Endodermal cell (in vitro differentiated cells): Measurements from ENCODE around the gene PAN2. TPM values are rescaled to one million over a fixed set of nuclear protein-coding genes. Genes with fewer than 3 reads are reported as not detected.

Experiments
- DNase-seq: peaks from one replicate; pipeline ENCODE4 v3.0.0-alpha.2; 2017
- H3K27ac ChIP-seq: 2 replicates; pipeline ENCODE4 v1.5.1; 2013; ENCODE audit warnings: mild to moderate bottlenecking, low read depth, low read length, moderate library complexity
- H3K27me3 ChIP-seq: 2 replicates; pipeline ENCODE4 v1.6.1; 2013; ENCODE audit warnings: mild to moderate bottlenecking, low read length, moderate library complexity; ENCODE audit not compliant: insufficient read depth, control insufficient read depth, poor library complexity, severe bottlenecking
- H3K36me3 ChIP-seq: 2 replicates; pipeline ENCODE4 v1.7.0; 2013; ENCODE audit warnings: mild to moderate bottlenecking, low read length, moderate library complexity; ENCODE audit not compliant: control insufficient read depth, insufficient read depth
- H3K4me1 ChIP-seq: one replicate; pipeline ENCODE4 v1.7.0; 2013; ENCODE audit warnings: low read length; ENCODE audit not compliant: control insufficient read depth, insufficient read depth
- H3K4me3 ChIP-seq: 2 replicates; pipeline ENCODE4 v1.5.1; 2013; ENCODE audit warnings: mild to moderate bottlenecking, low read length, moderate library complexity
- H3K9ac ChIP-seq: 2 replicates; pipeline ENCODE4 v1.6.1; 2013; ENCODE audit warnings: mild to moderate bottlenecking, low read length, moderate library complexity; ENCODE audit not compliant: poor library complexity, severe bottlenecking; ENCODE audit errors: extremely low read depth
- H3K9me3 ChIP-seq: 2 replicates; pipeline ENCODE4 v1.6.1; 2013; ENCODE audit warnings: mild to moderate bottlenecking, low read length, moderate library complexity; ENCODE audit not compliant: control insufficient read depth
- H3K27ac Mint-ChIP-seq: 2 replicates; pipeline ENCODE4 v1.8.0; 2020; ENCODE audit warnings: mixed read lengths
- H3K27me3 Mint-ChIP-seq: 2 replicates; pipeline ENCODE4 v1.8.0; 2021; ENCODE audit warnings: mild to moderate bottlenecking, mixed read lengths; ENCODE audit not compliant: insufficient read depth
- H3K36me3 Mint-ChIP-seq: 2 replicates; pipeline ENCODE4 v1.8.0; 2020; ENCODE audit warnings: low read depth, mixed read lengths
- H3K4me1 Mint-ChIP-seq: 2 replicates; pipeline ENCODE4 v1.8.0; 2020; ENCODE audit warnings: mixed read lengths
- H3K4me3 Mint-ChIP-seq: 2 replicates; pipeline ENCODE4 v1.8.0; 2020; ENCODE audit warnings: mild to moderate bottlenecking, moderate library complexity, mixed read lengths
- H3K9me3 Mint-ChIP-seq: 2 replicates; pipeline ENCODE4 v1.8.0; 2020; ENCODE audit warnings: mild to moderate bottlenecking, mixed read lengths
- WGBS, 2 experiments: methylation state at CpG; one replicate each; pipeline versions ENCODE4 v1.1.5 to v1.1.7; 2013; ENCODE audit warnings: missing lambda C conversion rate in 2 of 2, mixed read lengths in 1 of 2; ENCODE audit not compliant: insufficient coverage in 1 of 2, insufficient read length in 1 of 2; 5-methylcytosine and 5-hydroxymethylcytosine counted together
- total RNA-seq, 2 donors: library from RNA; stranded (reverse); fragmentation: NEBNext Ultra II Directional in 1 of 2; extraction: Animal tissue kit (Norgen Biotek cat#: 25700) in 1 of 2; gene quantifications; 2 replicates in 1 of 2; 3 replicates in 1 of 2; pipeline ENCODE4 v1.2.1, GENCODE V29; 2021
- TF ChIP-seq, protein P1 (sequence below): fragments of 200-600 bp; sonication (generic); conservative IDR thresholded peaks from 2 replicates; pipeline ENCODE4 v1.5.0; 2021; ENCODE audit warnings: antibody characterized with exemption, mild to moderate bottlenecking

The PAN2 gene
- total RNA-seq, 2 donors from 2014 or later = 66.5 to 90.3 TPM

DNA sequence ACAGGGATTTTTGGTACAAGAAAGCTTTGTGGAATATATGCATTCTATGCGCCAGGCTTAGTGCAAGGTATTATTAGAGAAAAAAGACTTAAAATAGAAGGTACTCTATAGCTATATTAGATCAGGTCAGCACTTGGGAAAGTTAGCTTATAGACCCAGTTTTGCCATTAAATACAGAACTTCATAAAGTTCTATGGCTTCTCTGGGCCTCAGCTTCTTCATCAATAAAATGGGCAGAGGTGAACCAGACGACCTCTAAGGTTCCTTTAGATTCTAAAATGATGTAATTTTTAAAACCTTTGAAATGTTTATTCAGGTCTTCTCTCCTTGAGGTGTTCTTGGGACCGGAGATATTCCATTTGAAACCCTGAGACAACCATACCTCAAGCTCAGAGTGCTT is 25.1 kb downstream of the PAN2 start:
- H3K4me3 ChIP-seq = no peak overlapping the region
- Mint-ChIP-seq H3K27ac (no peak overlapping the region), H3K4me3 (no peak overlapping the region), H3K27me3 (no peaks in the 10 kb centered on the region), H3K36me3 (peaks cover 58% of the 10 kb centered on the region), H3K9me3 (no peaks in the 10 kb centered on the region), H3K4me1 (no peaks in the 10 kb centered on the region)
- H3K36me3 ChIP-seq = peaks cover 62% of the 10 kb centered on the region
- DNase-seq = no peak
- H3K4me1 ChIP-seq = no peaks in the 10 kb centered on the region
- no peak overlapping the region for H3K9ac ChIP-seq
- H3K27me3 ChIP-seq = no peaks in the 10 kb centered on the region
- 90 to 100% methylated on average over 1 to 3 of the region's 3 CpGs for WGBS, 2 experiments
- TF ChIP-seq, protein P1, sequence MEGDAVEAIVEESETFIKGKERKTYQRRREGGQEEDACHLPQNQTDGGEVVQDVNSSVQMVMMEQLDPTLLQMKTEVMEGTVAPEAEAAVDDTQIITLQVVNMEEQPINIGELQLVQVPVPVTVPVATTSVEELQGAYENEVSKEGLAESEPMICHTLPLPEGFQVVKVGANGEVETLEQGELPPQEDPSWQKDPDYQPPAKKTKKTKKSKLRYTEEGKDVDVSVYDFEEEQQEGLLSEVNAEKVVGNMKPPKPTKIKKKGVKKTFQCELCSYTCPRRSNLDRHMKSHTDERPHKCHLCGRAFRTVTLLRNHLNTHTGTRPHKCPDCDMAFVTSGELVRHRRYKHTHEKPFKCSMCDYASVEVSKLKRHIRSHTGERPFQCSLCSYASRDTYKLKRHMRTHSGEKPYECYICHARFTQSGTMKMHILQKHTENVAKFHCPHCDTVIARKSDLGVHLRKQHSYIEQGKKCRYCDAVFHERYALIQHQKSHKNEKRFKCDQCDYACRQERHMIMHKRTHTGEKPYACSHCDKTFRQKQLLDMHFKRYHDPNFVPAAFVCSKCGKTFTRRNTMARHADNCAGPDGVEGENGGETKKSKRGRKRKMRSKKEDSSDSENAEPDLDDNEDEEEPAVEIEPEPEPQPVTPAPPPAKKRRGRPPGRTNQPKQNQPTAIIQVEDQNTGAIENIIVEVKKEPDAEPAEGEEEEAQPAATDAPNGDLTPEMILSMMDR = no peak
- H3K9me3 ChIP-seq = no peaks in the 10 kb centered on the region
- no peak overlapping the region for H3K27ac ChIP-seq

DNA sequence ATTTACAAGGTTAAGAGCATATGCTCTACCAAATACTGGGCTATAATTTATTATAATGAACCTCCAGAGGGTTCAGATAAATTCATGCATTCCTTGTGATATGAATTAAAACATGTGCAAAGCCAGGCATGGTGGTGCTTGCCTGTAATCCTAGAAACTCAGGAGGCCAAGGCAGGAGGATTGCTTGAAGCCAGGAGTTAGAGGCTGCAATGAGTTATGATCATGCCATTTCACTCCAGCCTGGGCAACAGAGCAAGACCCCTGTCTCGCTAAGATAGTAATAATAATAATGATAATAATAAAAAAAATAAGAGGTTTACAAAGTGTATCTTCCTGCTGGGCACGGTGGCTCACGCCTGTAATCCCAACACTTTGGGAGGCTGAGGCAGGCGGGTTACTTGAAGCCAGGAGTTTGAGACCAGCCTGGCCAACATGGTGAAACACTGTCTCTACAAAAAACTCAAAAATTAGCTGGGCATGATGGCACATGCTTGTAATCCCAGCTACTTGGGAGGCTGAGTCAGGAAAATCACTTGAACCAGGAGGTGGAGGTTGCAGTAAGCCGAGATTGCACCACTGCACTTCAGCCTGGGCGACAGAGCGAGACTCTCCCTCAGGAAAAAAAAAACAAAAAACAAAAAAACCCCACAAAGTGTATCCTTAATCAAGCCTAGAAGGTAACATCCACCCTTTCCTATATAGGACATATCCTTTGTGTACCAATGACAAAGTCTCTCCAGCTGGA is 26.4 kb downstream of the PAN2 start:
- no peaks in the 10 kb centered on the region for H3K9me3 ChIP-seq
- peaks cover 64% of the 10 kb centered on the region for H3K36me3 ChIP-seq
- no peak overlapping the region for H3K27ac Mint-ChIP-seq
- peaks cover 54% of the 10 kb centered on the region for H3K36me3 Mint-ChIP-seq
- no peaks in the 10 kb centered on the region for H3K27me3 ChIP-seq
- TF ChIP-seq, protein P1 = no peak
- H3K4me3 ChIP-seq = no peak overlapping the region
- no peaks in the 10 kb centered on the region for H3K4me1 Mint-ChIP-seq
- H3K9me3 Mint-ChIP-seq = no peaks in the 10 kb centered on the region
- H3K27me3 Mint-ChIP-seq = no peaks in the 10 kb centered on the region
- no peak overlapping the region for H3K27ac ChIP-seq
- H3K4me1 ChIP-seq = no peaks in the 10 kb centered on the region
- H3K9ac ChIP-seq = no peak overlapping the region
- H3K4me3 Mint-ChIP-seq = no peak overlapping the region
- 94 to 95% methylated on average over 2 to 6 of the region's 7 CpGs for WGBS, 2 experiments
- DNase-seq = no peak

DNA sequence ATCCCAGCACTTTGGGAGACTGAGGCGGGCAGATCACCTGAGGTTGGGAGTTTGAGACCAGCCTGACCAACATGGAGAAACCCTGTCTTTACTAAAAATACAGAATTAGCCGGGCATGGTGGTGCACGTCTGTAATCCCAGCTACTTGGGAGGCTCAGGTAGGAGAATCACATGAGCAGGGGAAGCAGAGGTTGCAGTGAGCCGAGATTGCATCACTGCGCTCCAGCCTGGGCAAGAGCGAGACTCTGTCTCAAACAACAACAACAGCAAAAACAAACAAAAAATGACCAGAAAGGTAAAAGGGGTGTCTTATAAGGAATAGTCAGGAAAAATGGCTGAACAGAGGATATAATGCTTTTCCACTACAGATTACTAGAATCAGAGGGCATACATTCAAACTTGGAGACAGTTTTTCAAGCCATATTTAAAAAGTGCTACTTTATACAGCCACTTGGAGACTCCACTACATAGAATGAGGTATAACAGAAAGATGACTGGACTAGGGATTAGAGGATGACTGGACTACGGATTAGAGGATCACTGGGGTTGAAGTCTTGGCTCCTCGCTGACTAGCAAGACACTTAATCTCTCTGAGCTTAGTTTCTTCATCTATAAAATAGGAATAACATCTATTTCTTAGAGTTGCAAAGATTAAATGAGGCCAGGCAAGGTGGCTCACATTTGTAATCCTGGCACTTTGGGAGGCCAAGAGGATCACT is 28.8 kb downstream of the PAN2 start:
- Mint-ChIP-seq H3K36me3 (peaks cover 35% of the 10 kb centered on the region), H3K27ac (no peak overlapping the region)
- TF ChIP-seq, protein P1 = no peak

More for the DNA sequence above, 28.8 kb downstream of the PAN2 start:
- Mint-ChIP-seq H3K27me3 (no peaks in the 10 kb centered on the region), H3K4me3 (no peak overlapping the region), H3K4me1 (peaks cover 17% of the 10 kb centered on the region), H3K9me3 (no peaks in the 10 kb centered on the region)
- H3K9ac ChIP-seq = no peak overlapping the region
- no peaks in the 10 kb centered on the region for H3K9me3 ChIP-seq
- H3K4me3 ChIP-seq = no peak overlapping the region
- H3K4me1 ChIP-seq = peaks cover 9% of the 10 kb centered on the region
- no peak overlapping the region for H3K27ac ChIP-seq
- peaks cover 47% of the 10 kb centered on the region for H3K36me3 ChIP-seq
- WGBS, 2 experiments = 78 to 90% methylated on average over 3 to 5 of the region's 8 CpGs
- H3K27me3 ChIP-seq = no peaks in the 10 kb centered on the region
- DNase-seq = no peak
